HG03095 (cell line): ENCODE measurements around the gene GASK1A.

Experiments used
- ATAC-seq: cut with Tn5 transposase; IDR thresholded peaks from one replicate; pipeline ENCODE4 v1.9.1; 2021; ENCODE audit warnings: moderate library complexity; ENCODE audit not compliant: unreplicated experiment

The GASK1A gene

GRCh38 chr3:43086460-43087165, 107.5 kb downstream of the GASK1A start:
- ATAC-seq: no peak

- ATAC-seq: no peak
Observed at GRCh38 chr3:43087249-43087776, 108.2 kb downstream of the GASK1A start.

- ATAC-seq: no peak
Observed at GRCh38 chr3:43089081-43089480, 110.0 kb downstream of the GASK1A start.

- no peak for ATAC-seq
Observed at GRCh38 chr3:43090238-43090637, 111.1 kb downstream of the GASK1A start.

- ATAC-seq: no peak
Observed at GRCh38 chr3:43091481-43091880, 112.4 kb downstream of the GASK1A start.

- ATAC-seq: no peak
Observed at GRCh38 chr3:43093006-43093405, 113.9 kb downstream of the GASK1A start.

- no peak for ATAC-seq
Observed at GRCh38 chr3:43093974-43094373, 114.9 kb downstream of the GASK1A start.

GRCh38 chr3:43094381-43094780, 115.3 kb downstream of the GASK1A start:
- no peak for ATAC-seq

GRCh38 chr3:43094851-43095250, 115.7 kb downstream of the GASK1A start:
- ATAC-seq: no peak

- ATAC-seq: no peak
Observed at GRCh38 chr3:43095370-43095769, 116.3 kb downstream of the GASK1A start.

- ATAC-seq: no peak
Observed at GRCh38 chr3:43096761-43097160, 117.7 kb downstream of the GASK1A start.

GRCh38 chr3:43097400-43098080, 118.4 kb downstream of the GASK1A start:
- no peak for ATAC-seq

- no peak for ATAC-seq
Observed at GRCh38 chr3:43098761-43099160, 119.7 kb downstream of the GASK1A start.

- no peak for ATAC-seq
Observed at GRCh38 chr3:43102773-43103480, 123.8 kb downstream of the GASK1A start.

- ATAC-seq: no peak
Observed at GRCh38 chr3:43104039-43104438, 124.9 kb downstream of the GASK1A start.

GRCh38 chr3:43104660-43105595, 125.8 kb downstream of the GASK1A start:
- no peak for ATAC-seq

GRCh38 chr3:43105596-43106292, 126.6 kb downstream of the GASK1A start, which contains the start of gene POMGNT2:
POMGNT2 (minus strand) TSS chr3:43106079; CDS start chr3:43081431, 24,648 bp downstream.
- peak; percentile 92 for ATAC-seq

- ATAC-seq: no peak
Observed at GRCh38 chr3:43106293-43106628, 127.2 kb downstream of the GASK1A start.
